ENCODE measurements around the gene MDP1. TPM values are rescaled to one million over a fixed set of nuclear protein-coding genes. Genes with fewer than 3 reads are reported as not detected.

The MDP1 gene
- total RNA-seq, 4 donors from 2014 or later: 9.7 to 12.2 (median 10.7) TPM

DNA sequence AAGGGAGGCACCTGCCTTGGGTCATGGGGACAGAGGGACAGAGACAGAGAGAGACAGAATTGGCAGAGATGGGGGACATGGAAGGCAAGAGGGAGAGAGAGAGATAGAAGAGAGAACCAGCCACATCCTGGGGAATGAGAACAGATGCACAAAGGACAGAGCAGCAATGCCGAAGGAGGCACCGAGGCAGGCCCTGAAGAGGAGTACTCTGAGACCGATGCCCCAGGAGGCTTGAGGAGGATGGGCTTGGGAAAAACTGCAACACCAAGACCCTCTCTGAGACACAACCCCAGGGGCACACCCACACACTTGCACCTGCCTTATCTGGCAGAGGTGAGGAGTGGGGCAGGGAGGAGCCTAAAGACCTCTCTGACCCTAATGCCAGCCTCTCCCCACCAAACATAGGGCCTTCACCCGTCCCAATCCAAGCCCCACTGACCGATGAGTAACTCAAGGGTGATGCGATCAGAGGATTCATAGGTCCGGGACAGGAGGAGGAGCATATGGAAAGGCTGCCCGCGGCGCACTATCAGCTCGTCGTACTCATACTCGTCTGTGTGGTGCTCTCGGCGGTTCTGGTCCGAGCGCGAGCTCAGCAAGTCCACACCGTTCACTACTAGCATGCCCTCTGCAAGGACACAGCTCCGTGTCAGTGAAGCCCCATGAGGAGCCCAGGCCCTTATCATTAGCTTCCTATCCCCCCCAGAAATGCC is 45.5 kb upstream of the MDP1 start:
- DNase-seq (ENCODE audit: low spot score in 2 of 2): no peak
- WGBS, 2 donors: 91 to 92% methylated on average over 20 of the region's 20 CpGs
- TF ChIP-seq, protein P1, sequence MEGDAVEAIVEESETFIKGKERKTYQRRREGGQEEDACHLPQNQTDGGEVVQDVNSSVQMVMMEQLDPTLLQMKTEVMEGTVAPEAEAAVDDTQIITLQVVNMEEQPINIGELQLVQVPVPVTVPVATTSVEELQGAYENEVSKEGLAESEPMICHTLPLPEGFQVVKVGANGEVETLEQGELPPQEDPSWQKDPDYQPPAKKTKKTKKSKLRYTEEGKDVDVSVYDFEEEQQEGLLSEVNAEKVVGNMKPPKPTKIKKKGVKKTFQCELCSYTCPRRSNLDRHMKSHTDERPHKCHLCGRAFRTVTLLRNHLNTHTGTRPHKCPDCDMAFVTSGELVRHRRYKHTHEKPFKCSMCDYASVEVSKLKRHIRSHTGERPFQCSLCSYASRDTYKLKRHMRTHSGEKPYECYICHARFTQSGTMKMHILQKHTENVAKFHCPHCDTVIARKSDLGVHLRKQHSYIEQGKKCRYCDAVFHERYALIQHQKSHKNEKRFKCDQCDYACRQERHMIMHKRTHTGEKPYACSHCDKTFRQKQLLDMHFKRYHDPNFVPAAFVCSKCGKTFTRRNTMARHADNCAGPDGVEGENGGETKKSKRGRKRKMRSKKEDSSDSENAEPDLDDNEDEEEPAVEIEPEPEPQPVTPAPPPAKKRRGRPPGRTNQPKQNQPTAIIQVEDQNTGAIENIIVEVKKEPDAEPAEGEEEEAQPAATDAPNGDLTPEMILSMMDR (IDR thresholded peaks at IDR 0.05): peak in 1 of 3 donors; percentile 23
- no peak for TF ChIP-seq POLR2A (IDR thresholded peaks at IDR 0.05)
- H3K4me3 ChIP-seq (ENCODE audit: low read depth, poor library complexity, severe bottlenecking): no peak overlapping the region
- intact Hi-C loops (cut with DNase I; ENCODE audit: low total_unique reads): no loop called here

DNA sequence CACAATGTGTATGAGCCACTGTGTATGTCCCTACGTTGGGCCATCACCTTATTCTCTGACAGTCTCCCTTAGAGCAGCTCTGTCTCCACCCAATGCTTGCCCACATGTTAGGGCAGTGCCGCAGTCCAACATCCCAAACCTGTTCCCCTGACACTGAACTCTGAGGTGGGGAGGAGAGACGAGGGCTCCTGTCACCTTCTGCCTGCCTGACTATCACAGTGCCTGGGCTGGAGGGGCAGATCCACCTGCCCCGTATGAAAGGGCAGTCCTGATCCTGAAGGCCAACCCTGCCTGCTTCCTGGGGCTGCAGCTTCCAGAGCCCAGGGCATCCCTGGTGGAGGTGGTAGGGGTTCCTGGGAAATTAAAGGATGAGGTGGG is 44.9 kb upstream of the MDP1 start:
- intact Hi-C loops (cut with DNase I; ENCODE audit: low total_unique reads): no loop called here
- no peak for DNase-seq (ENCODE audit: low spot score in 2 of 2)
- H3K4me3 ChIP-seq (ENCODE audit: low read depth, poor library complexity, severe bottlenecking): no peak overlapping the region
- no peak for TF ChIP-seq POLR2A (IDR thresholded peaks at IDR 0.05)
- TF ChIP-seq, protein P1 (IDR thresholded peaks at IDR 0.05): no peak
- 57 to 64% methylated on average over 4 of the region's 4 CpGs for WGBS, 2 donors

DNA sequence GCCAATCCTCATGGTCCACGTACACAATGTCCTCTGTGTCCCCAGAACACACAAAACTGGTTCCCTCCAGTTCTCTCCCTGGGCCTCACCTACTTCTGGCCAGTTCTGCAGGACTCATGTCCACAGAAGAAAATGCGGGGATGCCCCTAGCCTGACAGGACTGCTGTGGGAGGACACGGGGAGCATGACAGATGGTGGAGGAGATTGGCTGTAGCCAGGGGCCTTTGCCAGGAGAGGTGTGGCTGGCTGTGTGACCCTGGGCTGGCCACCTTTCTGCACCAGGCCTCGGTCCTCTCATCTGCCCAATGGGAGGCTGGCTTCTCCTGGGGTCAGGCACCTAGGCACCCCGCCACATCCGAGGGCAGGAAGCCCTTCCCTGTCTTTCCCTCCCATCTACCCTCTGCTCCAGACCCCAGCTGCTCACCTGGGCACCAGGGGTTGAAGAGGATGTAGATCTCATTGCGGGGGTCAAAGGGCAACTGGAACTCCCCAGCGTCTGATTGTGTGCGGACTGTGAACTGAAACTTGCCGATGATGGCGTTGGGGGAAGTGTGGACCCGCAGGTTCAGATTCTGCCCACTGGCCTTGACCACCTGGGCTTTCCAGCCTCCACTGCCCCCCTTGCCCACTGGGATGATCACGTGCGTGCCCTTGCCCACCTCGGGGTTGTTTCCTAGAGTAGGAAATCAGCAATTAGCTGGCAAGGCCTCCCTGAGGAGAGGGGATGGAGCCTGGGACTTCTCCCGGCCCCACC is 44.3 kb upstream of the MDP1 start:
- TF ChIP-seq POLR2A (IDR thresholded peaks at IDR 0.05): no peak
- TF ChIP-seq, protein P1 (IDR thresholded peaks at IDR 0.05): no peak
- DNase-seq (ENCODE audit: low spot score in 2 of 2): no peak
- H3K4me3 ChIP-seq (ENCODE audit: low read depth, poor library complexity, severe bottlenecking): no peak overlapping the region
- WGBS, 2 donors: 78 to 86% methylated on average over 15 to 16 of the region's 16 CpGs
- intact Hi-C loops (cut with DNase I; ENCODE audit: low total_unique reads): no loop called here

DNA sequence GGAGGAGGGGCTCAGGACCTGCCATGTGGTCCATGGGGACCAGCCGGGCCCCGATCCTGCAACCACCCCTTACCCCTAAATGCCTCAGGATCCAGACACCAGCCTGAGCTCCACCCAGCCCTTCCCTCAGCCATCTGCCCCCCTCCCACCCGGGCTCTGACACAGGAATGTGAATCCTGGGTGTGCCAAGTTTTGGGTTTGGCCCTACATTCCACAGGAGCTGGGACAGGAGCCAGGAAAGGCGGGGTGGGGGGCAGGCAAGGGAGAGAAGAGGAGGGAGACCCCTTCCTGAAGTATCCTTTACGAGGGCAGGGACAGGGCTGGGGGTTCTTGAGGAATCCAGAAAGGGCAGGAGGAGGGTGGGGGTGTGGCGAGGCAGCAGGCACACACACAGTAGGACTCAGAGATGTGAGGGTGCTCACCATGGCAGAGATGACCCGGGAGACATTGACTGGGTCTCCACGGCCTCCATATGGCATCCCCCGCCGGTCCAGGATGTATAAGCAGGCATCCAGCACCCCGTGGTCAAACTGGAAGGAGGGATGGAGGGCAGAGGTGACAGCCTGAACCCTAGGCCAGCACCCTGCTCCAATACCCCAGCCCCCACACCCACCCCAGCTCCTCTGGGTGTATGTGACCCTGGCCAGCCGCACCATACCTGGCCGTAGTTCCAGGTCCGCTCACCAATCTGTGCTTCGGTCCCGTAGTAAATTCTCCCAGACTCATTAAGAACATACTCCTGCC is 43.6 kb upstream of the MDP1 start:
- peak in 1 of 2 donors; percentile 83 for DNase-seq (ENCODE audit: low spot score in 2 of 2)
- H3K4me3 ChIP-seq (ENCODE audit: low read depth, poor library complexity, severe bottlenecking): no peak overlapping the region
- no peak for TF ChIP-seq POLR2A (IDR thresholded peaks at IDR 0.05)
- TF ChIP-seq, protein P1 (IDR thresholded peaks at IDR 0.05): no peak
- intact Hi-C loops (cut with DNase I; ENCODE audit: low total_unique reads): no loop called here
- 61 to 62% methylated on average over 16 of the region's 16 CpGs for WGBS, 2 donors

DNA sequence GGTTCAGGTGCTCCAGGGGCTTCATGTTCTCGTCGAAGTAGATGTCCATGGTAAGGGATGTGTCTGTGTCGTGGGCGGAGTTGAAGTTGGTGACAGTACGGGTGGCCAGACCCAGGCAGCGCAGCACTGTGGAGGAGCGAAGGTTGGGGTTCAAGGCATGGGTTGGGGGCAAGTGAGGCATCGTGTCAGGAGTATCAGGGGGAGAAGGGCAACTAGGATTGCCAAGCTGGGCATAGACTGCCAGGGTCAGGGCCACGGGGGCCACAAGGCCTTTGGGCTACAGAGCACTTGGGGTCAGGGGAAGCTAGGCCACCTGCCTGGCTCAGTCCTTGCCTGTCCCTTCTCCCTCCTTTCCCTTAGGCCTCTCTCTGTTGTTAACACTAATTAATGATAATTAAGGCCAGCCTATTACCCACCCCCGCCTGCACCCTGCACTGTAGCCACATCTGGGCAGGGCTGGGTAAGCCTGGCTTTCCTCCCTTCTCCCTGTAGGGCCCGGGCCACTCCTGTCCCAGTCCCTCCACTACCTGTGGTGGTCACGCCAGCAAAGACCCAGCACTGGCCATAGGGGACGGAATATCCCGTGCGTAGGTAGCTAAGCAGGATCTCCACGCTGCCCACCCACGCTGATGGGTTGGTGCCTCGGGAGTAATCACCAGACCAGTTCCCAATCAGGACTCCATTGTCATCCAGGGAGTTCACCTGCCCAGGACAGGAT is 42.8 kb upstream of the MDP1 start:
- intact Hi-C loops (cut with DNase I; ENCODE audit: low total_unique reads): no loop called here
- H3K4me3 ChIP-seq (ENCODE audit: low read depth, poor library complexity, severe bottlenecking): no peak overlapping the region
- no peak for DNase-seq (ENCODE audit: low spot score in 2 of 2)
- TF ChIP-seq POLR2A (IDR thresholded peaks at IDR 0.05): no peak
- TF ChIP-seq, protein P1 (IDR thresholded peaks at IDR 0.05): no peak
- WGBS, 2 donors: 59 to 64% methylated on average over 18 of the region's 18 CpGs
